ELF-1 (cell line): ENCODE measurements around the gene PTPRD.
"Not testable (repeated sequence)": the region's sequence is repeated elsewhere in the genome, so short reads cannot be mapped to it uniquely, and the experiment has no call there.

ENCODE experiments used
- DNase-seq: peaks from one replicate; pipeline ENCODE4 v3.0.0-alpha.2; 2016; ENCODE audit warnings: low read depth, low spot score

The PTPRD gene

DNA sequence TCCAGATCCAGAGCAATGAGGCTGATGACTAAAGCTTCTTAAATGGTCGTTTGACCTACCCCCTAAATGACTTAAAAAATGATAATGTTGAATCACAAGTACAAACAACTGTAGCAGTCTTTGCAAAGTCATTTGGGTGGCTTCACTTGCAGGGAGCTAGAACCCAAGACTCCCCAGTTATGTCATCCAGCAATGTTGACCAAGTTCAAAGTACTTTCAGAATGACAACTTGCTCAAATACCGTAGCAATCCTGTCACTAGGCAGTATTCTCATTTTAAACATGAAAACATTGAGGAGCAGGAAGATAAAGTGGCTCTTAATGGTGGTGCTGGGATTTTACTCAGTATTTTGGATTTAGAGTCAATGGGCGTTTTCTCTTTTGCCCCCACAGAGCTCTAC, 1596.2 kb downstream of the PTPRD start:
- no peak for DNase-seq

DNA sequence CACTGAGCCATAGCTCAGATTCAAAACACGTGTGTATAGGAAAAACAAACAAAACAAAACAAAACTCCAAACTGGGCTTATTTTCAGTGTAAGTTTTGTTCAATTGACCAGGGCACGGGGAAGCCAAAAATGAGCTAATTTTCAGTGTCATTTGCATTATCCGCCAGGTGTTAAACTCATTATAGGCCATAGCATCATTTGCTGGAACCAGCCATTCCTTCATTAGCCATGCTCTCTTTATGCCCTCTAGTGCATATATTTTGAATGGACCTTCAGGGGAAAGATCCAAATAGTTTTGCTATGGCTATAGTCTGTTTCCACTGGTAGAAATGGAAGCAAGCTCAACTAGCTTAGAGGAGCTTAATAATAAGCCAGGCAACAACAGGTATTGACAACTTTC, 1608.0 kb downstream of the PTPRD start:
- no peak for DNase-seq

DNA sequence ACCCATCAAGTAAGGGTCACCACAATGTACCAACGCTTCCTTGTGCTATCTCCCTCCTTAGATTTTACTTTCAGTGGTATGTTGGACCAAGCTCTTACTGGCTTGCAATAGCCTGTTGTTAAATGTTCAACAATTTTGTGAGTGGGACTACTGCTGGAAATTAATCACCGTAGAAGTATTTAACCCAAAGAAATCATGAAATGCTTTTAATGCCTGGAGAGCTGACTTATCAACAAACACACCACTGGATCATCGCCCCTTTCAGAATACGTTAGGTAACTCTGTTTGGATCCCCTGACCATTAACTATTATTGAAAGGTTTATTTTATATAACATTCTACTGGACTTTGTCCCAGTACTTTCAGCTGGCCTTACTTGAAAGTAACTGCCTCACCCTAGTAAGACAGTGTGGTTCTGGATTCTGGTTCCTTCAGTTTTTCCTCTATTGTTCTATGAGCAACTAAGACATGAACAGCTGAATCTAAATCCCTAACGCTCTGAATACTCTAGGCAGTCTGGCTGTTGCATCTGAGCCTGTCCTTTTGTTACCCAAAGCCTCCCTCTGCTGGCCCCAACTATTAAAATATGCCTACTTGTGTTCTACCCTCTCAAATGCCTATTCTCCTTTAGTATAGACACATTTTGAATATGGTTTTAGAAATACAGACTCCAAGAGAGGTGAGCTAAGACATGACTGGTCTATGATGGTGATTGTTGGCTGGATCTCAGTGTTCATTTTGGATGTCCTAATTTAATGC, 1609.8 kb downstream of the PTPRD start:
- DNase-seq = peak; percentile 4

DNA sequence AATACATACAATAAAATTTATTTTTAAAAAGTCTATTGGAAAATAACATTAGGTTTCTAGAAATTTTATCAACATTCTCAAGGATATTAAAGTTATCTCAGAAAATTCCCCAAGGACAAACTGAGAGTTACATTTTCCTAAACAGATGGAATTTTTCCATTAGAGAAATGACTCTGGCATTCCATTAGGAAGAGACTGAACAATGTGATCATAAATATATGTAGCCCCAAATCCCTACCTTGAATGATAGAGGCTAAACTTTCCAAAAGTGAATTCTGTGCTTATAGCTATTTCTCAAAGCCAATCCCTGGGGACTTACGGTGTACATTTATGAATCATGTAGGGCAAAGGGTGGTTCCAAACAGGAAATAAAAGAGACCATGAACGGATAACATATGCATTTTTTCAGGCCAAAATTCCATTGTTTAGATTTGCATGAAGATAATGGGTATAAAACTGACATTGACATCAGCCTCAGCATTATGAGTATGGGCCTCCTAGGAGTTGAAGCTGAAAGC, 1632.2 kb downstream of the PTPRD start:
- DNase-seq = no peak

DNA sequence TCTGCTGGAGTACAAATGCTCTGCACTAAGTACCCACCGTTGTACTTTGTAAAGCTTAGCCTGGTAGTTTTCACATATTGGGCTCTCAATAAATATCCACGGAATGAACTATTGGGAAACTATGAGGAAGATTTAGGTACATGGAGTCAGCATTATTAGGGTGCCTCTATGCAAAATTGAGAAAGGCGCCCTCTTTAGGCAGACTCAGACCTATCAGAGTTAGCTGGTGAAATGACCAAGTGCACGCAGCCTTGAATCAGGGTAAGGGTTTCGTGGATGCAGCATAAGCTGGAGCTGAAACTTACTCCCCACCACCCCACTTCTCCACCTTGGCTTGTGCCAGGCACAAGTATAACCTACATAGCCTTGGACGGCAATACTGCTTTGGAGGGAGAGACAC, 1634.5 kb downstream of the PTPRD start:
- no peak for DNase-seq

DNA sequence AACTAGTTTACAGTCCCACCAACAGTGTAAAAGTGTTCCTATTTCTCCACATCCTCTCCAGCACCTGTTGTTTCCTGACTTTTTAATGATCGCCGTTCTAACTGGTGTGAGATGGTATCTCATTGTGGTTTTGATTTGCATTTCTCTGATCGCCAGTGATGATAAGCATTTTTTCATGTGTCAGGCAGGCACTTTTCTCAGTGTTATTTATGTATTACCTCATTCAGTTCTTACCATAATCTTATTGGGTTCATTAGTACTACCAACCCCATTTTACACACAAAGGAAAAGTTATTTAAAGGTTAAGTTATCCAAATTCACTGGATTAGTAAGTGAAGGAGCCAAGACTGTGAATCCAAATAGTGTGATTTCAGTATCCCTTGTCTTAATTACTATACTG, 1644.5 kb downstream of the PTPRD start:
- not testable (repeated sequence) for DNase-seq

DNA sequence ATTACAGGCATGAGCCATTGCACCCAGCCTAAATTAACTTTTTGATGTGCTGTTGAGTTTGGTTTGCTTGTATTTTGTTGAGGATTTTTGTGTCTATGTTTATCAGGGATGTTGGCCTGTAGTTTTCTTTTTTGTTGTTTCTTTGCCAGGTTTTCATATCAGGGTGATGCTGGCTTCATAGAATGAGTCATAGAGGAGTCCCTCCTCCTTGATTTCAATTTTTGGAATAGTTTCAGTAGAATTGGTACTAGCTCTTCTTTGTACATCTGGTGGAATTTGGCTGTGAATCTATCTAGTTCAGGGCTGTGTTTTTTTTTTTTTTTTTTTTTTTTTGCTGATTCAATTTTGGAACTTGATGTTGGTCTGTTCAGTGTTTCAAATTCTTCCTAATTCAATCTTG, 1648.9 kb downstream of the PTPRD start:
- no peak for DNase-seq

DNA sequence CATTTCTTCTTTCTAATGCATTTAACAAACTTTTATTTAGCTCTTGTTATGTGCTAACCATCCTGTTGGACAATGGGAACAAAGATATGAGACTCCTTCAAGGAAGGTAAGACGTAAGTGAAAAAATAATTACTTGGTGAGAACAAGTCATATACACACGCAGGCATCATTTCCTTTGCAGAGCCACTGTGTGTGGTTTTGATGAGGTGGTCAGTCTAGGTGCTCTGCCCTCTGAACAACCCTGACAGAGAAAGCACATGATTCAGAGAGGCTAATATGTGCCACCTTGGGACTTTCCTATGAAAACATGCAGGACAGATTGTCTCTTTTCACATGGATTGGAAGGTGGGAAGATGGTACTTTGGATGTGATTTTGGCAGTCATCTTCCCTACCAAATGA, 1650.7 kb downstream of the PTPRD start:
- DNase-seq = no peak

DNA sequence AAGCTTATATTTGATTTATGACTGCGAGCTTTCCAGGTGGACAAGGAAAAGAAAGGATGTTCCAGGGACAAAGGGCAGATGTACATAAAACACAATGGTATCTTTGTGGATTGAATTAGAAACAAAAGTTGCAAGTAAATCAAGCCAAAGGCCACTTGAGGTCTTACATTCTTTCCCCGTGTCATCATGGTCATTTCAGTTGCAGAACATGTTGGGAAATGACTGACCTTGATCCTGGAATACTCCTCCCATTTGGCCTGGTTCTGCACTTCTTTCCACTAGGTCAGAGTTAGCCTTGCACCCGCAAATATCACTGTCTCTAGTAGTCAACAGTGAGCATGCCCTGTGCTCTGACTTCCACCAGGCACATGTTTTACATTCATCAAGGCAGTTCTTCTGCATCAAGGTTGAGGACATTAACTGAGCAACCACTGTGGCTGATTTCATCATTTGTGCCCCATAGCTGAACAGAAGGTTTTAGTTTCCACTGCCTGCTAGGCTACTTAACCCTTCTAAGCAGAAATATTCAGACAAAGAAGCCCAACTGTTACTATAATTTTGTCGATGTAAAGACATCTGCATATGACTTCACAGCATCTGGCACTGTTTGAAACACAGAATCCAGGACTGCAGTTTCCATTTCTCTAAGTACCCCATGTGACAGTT, 1651.5 kb downstream of the PTPRD start:
- no peak for DNase-seq

DNA sequence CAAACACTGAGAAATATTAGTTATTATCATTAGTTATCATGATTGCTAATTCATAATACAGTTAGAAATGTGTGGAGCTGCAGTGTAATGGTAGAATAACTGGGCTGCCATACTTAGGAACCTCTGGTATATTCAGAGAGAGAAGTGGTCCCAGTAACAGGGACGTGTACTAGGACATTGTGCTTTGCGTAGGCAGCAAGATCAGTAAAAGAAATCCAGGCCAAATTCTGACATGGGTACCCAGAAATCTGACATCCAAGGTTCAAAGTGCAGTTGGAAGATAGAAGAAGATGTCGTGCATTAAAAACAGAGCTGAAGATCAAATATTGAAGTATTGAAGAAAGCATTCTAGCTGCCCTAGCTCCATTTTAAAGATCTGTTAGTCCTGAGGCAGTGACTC, 1652.5 kb downstream of the PTPRD start:
- DNase-seq = no peak

DNA sequence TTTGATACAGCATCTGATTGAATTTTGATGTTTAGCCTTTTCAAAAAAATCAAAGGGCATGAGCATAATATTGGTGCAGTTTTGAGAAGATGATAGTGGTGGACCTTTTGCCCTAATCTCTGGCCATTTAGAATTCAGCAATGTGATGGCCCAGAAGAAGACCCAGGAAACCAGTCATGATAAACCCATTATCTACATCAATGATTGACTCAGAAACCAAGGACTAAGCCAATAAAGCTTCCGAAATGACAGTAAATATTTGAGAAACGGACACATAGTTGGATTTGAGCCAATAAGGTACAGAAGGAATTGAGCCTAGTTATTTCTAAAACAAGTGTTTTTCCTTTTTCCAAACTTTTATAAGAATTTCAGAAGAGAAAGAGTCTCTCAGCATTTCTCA, 1654.4 kb downstream of the PTPRD start:
- no peak for DNase-seq

DNA sequence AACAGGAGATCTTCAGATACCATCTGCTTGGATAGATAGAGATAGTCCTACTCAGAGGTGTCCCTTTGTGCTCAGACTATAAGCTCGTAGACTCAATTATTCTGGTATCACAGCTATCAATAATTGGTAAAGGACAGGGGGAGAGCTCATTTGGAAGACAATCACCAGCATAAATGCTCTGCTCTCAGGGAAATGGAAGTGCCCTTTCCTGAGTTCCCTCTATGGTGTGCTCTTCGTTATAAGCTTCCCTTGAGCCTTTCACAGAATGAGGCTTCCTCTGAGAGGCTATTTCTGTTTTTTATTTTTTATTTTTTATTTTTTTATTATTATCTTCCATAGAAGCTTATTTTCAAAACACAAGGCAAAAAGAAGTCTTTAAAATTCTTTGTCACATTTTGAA, 1657.5 kb downstream of the PTPRD start:
- no peak for DNase-seq

DNA sequence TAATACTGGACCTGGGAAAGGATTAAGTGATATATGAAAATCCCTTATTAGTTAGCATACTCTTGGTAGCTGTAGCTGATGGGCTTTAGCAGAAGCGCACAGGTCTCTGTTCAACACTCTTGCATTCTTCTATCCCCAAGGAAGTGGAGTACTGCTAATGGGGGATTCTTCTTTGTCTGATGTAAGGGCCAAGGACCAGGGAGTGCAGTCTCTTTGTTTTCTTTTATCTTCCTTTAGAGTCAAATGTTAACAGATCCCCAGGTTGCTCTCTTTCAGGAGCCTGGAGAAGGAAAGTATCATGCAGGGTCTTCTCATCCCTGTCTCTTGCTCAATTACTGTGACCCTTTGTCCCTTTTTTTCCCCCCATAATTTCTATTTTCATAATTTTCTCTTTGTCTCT, 1666.3 kb downstream of the PTPRD start:
- DNase-seq = no peak

DNA sequence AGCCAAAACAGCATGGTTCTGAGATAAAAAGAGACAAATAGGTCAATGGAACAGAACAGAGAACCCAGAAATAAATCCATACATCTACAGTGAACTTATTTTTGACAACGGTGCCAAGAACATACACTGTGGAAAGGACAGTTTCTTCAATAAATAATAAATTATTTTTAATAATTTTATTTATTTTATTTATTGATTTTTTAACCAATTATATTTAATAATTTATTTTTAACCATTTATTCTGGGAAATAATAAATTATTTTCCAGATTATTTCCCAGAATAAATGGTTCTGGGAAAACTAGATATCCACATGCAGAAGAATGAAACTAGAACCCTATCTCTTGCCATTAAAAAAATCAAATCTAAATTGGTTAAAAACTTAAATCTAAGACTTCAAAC, 1669.4 kb downstream of the PTPRD start:
- DNase-seq = no peak

DNA sequence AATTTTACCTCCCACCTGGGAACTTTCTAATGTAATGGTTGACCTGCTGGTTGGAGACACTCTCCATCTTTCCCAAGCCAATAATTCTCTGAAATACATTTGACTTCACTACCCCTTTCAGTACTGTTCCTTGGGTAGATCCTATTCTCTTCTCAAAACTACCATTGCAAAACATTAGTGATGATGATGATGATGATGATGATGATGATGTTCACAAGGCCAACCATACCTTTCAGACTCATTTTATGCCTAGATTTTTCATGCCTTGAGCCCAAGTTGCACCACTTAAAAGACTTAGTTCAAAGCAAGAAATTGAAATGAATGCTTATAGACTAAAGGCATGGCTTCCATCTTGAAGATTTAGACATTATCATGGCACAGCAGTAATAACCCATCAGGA, 1672.2 kb downstream of the PTPRD start:
- DNase-seq = no peak

DNA sequence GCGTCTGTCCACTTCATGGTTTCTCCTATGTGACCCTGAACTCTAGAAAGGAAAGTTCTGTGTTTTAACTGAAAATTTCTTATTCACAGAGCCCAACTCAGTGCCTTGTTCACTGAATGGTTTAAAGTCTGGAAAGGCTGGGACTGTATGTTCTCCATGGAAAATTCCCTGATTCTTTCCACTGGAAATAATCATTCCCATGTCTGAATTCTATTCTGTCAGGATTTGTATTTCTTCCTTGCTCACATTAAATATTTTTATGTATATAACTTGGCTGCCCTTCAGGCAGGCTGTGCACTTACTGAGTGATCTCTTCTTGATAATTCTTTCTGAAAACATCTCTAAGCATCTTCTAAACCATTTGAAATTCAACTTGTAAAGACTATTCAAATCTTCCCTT, 1686.3 kb downstream of the PTPRD start:
- no peak for DNase-seq

DNA sequence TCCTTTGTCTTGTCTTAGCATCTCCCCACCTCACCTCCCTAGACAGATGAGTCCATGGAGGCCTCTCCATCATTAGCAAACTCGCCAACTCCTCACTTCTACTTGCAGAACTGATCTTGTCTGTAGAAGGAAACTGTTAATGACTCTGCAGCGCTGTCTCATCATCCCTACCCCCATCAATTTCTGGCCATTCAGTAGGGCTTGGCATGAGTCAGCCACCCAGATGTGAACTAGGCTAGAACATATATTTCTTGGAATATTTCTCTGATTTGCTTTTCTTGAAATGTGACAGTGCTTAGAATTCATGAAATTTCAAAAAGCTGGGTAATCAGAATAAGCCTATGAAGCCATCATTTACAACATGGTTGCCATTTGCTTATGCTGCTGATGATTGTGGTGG, 1688.2 kb downstream of the PTPRD start:
- no peak for DNase-seq

DNA sequence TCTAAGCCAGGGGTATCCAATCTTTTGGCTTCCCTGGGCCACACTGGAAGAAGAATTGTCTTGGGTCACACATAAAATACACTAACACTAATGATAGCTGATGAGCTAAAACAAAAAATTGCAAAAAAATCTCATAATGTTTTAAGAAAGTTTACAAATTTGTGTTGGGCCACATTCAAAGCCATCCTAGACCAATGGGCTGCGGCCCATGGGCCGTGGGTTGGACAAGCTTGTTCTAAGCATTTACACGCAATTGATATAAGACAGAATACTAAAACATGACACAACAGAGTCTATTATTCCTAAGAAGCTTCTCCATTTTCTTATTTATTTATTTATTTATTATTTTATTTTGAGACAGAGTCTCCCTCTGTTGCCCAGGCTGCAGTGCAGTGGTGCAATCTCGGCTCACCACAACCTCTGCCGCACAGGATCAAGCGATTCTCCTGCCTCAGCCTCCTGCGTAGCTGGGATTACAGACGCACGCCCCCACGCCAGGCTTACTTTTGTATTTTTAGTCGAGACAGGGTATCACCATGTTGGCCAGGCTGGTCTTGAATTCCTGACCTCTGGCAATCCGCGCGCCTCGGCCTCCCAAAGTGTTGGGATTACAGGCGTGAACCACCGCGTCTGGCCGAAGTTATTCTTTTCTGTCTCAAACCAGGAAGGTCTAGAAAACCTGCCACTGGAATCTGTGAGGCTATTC, 1692.2 kb downstream of the PTPRD start:
- DNase-seq = not testable (repeated sequence)

DNA sequence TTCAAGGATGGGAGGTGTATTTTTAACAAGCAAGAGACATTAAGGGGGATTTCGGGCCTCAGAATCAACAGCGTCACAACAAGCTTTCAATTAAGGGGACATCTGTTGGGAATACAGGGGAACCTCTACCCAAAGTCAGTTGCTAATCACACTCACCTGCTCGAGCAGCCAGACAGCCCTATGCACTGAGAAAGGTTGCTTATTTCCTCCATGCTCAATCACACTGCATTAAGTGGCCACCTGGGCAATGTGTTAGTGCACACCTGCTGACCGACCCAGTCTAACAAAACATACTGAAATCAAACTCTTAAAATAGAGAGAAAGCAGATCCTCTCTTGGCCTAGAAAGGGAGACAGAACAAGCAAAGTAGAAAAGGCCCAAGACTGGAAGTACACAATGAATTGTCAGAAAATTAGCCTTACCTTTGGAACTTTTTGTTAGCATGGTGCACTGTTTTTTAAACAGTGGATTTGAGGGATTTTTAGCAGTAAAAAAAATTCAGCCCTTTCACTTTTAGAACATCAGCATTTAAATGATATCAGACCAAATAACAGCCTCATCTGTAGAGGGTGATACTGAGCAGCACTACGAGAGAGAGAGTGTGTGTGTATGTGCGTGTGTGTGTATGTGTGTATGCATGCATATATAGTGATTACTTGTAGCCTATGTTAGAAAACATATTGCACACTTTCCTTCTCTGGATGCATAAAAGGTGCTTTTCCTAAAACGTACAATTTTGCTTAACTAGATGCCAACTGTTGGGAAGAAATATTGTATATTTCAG, 1694.7 kb downstream of the PTPRD start:
- DNase-seq = no peak

DNA sequence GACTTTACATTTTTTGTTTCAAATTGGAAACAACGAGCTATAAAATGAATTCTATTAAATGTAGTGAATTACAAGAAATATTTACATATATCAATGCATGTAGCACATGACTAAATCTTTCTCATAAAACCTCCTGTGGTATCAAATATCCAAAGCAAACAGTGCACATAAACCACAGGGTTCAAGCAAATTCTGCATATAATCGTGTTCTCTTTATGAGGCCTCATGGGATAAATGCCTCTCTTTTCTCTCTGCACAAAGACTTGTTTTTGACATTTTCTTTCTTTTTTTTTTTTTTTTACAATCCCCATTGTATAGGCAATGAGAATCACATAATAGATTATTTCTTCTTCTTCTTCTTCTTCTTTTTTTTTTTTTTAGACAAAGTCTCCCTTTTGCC, 1696.0 kb downstream of the PTPRD start:
- DNase-seq = no peak

DNA sequence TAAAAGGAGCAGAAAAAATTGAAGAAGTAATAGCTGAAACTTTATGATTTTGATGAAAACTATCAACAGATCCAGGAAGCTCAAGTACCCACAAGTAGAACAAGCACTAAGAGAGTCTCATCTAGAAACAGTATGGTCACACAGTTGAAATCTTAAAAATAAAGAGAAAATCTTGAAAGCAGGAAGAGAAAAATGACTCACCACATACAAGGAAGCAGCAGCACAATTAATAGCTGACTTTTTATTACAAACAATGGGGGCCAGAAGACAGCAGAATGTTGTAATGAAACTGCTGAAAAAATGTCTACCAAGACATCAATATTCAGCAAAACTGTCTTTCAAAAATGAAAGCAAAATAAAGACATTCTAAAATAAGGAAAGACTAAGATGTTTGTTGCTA, 1704.9 kb downstream of the PTPRD start:
- DNase-seq = no peak

DNA sequence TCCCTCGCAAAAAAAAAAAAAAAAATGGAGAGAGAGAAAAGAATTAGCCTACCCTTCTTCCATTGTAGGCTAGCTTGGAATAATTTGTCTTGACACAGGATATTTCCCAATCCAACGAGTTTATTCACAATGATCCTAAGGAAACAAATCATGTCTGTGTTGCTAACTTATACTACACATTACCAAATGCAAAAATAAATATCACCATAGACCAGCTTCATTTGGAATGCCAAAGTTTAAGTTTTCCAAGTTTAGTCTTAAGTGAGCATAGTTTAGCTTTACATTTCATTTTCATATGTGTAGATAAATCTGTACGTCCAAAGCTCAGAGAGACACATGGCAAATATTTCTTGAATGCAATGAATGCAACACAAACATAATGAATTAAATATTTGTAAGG, 1707.1 kb downstream of the PTPRD start:
- DNase-seq = no peak
